ENCODE data around the gene PTPRE. TPM values are rescaled to one million over a fixed set of nuclear protein-coding genes. Genes with fewer than 3 reads are reported as not detected.

Gene PTPRE
- total RNA-seq, 1 donor from 2014 or later = 0.21 TPM

DNA sequence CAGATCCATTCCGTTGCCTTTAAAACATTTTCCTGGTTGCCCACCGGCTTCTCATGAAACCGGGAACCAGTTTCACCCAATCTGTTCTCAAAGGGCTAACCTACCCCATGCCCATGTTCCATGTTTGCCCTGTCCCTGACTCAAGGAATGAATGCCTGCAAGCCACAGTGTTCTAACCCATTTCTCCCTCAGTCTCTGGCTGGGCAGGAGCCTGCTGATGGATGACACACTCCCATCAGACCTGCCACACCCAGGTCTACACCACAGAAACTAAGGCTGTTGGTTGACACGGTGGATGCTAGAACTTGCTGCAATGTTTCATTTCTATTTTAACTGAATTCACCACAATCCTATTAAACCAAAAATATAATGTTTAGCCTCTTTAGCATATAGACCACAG, 29.8 kb upstream of the PTPRE start:
- Histone ChIP-seq H3K4me2 (no peak overlapping the region), H3K27me3 (no peaks in the 10 kb centered on the region), H2AFZ (replicated peaks) (no peak overlapping the region), H3K27ac (no peak overlapping the region), H3K79me2 (ENCODE audit: low read depth) (no peaks in the 10 kb centered on the region), H3K36me3 (no peaks in the 10 kb centered on the region), H3K9me3 (ENCODE audit: low read depth) (no peaks in the 10 kb centered on the region), H3K4me1 (no peaks in the 10 kb centered on the region), H3F3A (ENCODE audit: low read depth) (no peaks in the 10 kb centered on the region), H3K4me3 (no peak overlapping the region), H4K20me1 (ENCODE audit: low read depth) (no peaks in the 10 kb centered on the region), H3K9ac (no peak overlapping the region)
- Mint-ChIP-seq H3K27me3 (ENCODE audit: insufficient read depth, low read depth) (peaks cover 5% of the 10 kb centered on the region), H3K27ac (peak overlapping the region; percentile 69), H3K4me1 (peaks cover 32% of the 10 kb centered on the region), H3K9me3 (no peaks in the 10 kb centered on the region), H3K4me3 (no peak overlapping the region), H3K36me3 (no peaks in the 10 kb centered on the region)
- DNase-seq (ENCODE audit: low spot score) = no peak
- TF ChIP-seq EZH2 (IDR thresholded peaks at IDR 0.05) (no peak), EZH2phosphoT487 (IDR thresholded peaks at IDR 0.05) (no peak), CTCF (IDR thresholded peaks at IDR 0.05) (no peak)

DNA sequence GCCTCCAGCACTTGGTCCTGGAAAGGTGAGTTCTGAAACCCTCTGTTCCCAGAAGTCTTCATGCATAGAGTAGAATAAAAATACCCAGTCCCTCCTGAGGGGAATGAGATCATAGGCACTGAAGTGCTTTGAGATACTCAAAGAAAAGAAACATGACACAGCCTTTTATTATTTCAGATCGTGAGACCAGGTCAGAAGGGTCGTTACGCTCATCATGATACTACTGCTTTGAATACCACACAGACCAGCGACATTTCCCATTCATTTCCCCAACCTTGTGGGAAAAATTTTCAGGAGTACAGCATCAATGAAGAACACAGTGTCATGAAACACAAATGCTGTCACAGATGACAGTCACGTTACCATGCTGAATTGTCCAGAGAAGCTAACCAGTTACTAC, 29.2 kb upstream of the PTPRE start:
- Histone ChIP-seq H2AFZ (replicated peaks) (no peak overlapping the region), H3K4me2 (no peak overlapping the region), H3K4me3 (no peak overlapping the region), H4K20me1 (ENCODE audit: low read depth) (no peaks in the 10 kb centered on the region), H3K4me1 (no peaks in the 10 kb centered on the region), H3K36me3 (no peaks in the 10 kb centered on the region), H3K27ac (no peak overlapping the region), H3K9me3 (ENCODE audit: low read depth) (no peaks in the 10 kb centered on the region), H3K9ac (no peak overlapping the region), H3K79me2 (ENCODE audit: low read depth) (no peaks in the 10 kb centered on the region), H3K27me3 (no peaks in the 10 kb centered on the region), H3F3A (ENCODE audit: low read depth) (no peaks in the 10 kb centered on the region)
- H3K27me3 Mint-ChIP-seq (ENCODE audit: insufficient read depth, low read depth) = peaks cover 5% of the 10 kb centered on the region
- no peak overlapping the region for H3K4me3 Mint-ChIP-seq
- peaks cover 32% of the 10 kb centered on the region for H3K4me1 Mint-ChIP-seq
- peak overlapping the region; percentile 33 for H3K27ac Mint-ChIP-seq
- TF ChIP-seq CTCF (IDR thresholded peaks at IDR 0.05) (no peak), EZH2phosphoT487 (IDR thresholded peaks at IDR 0.05) (no peak), EZH2 (IDR thresholded peaks at IDR 0.05) (no peak)
- H3K36me3 Mint-ChIP-seq = no peaks in the 10 kb centered on the region
- H3K9me3 Mint-ChIP-seq = no peaks in the 10 kb centered on the region
- no peak for DNase-seq (ENCODE audit: low spot score)

DNA sequence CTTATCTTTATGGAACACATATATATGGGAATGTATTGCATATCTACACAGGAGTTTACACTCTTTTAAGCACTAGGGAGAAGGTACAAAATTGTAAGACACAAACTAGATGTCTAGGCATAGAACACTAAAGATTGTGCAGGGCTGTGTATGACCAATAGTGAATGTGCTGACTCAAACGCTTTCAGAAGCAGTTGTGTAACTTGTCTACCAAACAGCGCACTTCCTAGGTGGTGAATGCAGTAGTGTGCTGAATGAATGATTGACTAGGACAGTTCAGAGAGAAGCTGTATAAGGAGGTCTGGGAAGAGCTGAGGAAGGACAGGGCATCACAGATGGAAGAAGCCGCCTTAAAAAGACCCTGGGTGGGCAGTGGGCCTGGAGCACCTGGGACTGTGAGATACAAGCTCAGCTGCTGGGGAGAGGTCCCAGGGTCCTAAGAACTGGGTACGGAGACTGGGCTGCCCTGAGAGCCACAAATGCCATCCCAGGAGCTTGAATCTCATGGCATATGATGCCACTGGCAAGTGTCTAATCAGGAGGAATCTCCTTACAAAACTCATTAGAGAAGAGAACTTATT, 28.3 kb upstream of the PTPRE start:
- Histone ChIP-seq H3K36me3 (no peaks in the 10 kb centered on the region), H3F3A (ENCODE audit: low read depth) (no peaks in the 10 kb centered on the region), H3K4me2 (no peak overlapping the region), H4K20me1 (ENCODE audit: low read depth) (no peaks in the 10 kb centered on the region), H3K27me3 (no peaks in the 10 kb centered on the region), H3K9me3 (ENCODE audit: low read depth) (no peaks in the 10 kb centered on the region), H3K27ac (no peak overlapping the region), H3K79me2 (ENCODE audit: low read depth) (no peaks in the 10 kb centered on the region), H3K4me3 (no peak overlapping the region), H3K4me1 (no peaks in the 10 kb centered on the region), H3K9ac (no peak overlapping the region), H2AFZ (replicated peaks) (no peak overlapping the region)
- Mint-ChIP-seq H3K36me3 (no peaks in the 10 kb centered on the region), H3K9me3 (no peaks in the 10 kb centered on the region), H3K4me1 (peaks cover 32% of the 10 kb centered on the region), H3K27ac (no peak overlapping the region), H3K4me3 (no peak overlapping the region), H3K27me3 (ENCODE audit: insufficient read depth, low read depth) (peaks cover 5% of the 10 kb centered on the region)
- no peak for DNase-seq (ENCODE audit: low spot score)
- no peak for TF ChIP-seq CTCF (IDR thresholded peaks at IDR 0.05)
- no peak for TF ChIP-seq EZH2 (IDR thresholded peaks at IDR 0.05)
- no peak for TF ChIP-seq EZH2phosphoT487 (IDR thresholded peaks at IDR 0.05)

Measured in neural progenitor cell (in vitro differentiated cells).